Measurements from ENCODE around the gene FGF6.
"Not testable (repeated sequence)": the region's sequence is repeated elsewhere in the genome, so short reads cannot be mapped to it uniquely, and the experiment has no call there.

FGF6 gene, protein sequence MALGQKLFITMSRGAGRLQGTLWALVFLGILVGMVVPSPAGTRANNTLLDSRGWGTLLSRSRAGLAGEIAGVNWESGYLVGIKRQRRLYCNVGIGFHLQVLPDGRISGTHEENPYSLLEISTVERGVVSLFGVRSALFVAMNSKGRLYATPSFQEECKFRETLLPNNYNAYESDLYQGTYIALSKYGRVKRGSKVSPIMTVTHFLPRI

DNA sequence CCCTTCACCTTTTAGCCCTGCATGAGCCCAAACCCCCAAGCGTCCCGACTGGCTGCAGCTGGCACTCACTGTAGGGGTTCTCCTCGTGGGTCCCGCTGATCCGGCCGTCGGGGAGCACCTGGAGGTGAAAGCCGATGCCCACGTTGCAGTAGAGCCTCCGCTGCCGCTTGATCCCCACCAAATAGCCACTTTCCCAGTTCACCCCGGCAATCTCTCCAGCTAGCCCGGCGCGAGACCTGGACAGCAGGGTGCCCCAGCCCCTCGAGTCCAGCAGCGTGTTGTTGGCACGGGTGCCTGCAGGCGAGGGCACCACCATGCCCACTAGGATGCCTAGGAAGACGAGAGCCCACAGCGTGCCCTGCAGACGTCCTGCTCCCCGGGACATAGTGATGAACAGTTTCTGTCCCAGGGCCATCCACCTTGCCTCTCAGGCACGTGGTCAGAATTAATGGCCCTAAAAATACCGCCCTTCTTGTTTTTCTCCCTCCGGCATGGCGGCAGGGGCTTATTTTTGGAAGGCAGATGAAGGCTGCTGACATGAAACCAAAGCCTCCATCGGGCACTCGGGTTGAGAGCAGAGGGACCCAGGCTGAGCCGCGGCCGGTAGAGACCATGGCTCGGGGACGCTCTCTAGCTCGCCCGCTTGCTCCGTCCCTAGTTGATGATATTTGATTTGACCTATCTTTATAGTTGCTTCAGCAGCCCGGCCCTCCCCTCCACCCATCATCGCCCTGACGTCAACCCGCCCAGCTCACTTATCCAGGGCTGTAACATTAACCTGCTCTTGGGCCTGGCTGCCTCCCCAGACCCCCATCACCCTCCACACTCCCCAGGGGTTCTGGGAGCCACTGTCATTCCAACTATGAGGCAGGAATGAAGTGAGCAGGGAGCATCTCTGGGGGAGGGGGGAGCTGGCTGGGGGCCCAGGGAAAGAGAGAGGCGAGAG is at the start of gene FGF6:
Gene FGF6, minus strand, starts transcription at position 660 of the 946 bp plus-strand sequence. Its CDS starts 245 bp downstream, at position 415.
- DNase-seq = no peak

DNA sequence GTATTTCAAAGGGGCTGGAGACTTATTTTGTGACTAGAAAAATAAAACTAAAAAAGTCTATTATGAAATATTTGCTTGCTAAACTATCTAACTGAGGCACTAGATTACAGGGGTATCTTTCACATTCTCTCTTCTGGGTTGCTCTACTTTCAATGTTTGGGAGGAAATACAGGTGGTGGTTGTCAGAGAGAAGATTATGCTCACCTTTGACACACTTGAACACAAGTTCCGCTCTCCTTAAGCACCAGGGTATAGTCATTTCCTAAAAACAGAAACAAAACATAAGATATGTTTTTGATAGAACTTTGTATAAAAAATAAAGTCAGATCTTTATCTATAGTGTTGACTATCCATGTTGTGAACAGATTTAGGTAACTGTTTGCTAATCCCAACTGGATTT is 45.4 kb upstream of the FGF6 start:
- no peak for DNase-seq

- DNase-seq = no peak
Observed at GRCh38 chr12:4489556-4489955, 43.9 kb upstream of the FGF6 start.

GRCh38 chr12:4486980-4487379 is 41.4 kb upstream of the FGF6 start:
- no peak for DNase-seq

GRCh38 chr12:4486049-4486699 is 40.6 kb upstream of the FGF6 start:
- DNase-seq = no peak

GRCh38 chr12:4483885-4484823 is 38.5 kb upstream of the FGF6 start:
- peak; percentile 8 for DNase-seq

- no peak for DNase-seq
Observed at GRCh38 chr12:4482936-4483335, 37.3 kb upstream of the FGF6 start.

DNA sequence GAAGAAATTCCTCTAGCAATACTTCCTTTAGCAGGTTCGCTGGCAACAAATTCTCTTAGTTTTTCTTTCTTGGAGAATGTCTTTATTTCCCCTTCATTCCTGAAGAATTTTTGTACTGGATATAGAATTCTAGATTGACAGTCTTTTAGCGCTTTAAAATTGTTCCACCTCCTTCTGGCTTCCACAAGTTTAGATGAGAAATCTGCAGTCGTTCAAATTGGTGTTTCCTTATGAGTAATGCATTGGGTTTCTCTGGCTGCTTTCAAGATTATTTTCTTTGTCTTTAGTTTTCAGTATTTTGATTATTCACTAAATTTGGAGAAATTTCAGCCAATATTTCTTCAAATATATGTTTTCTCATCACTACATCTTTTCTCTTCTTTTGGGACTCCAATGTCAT is 33.3 kb upstream of the FGF6 start:
- no peak for DNase-seq

DNA sequence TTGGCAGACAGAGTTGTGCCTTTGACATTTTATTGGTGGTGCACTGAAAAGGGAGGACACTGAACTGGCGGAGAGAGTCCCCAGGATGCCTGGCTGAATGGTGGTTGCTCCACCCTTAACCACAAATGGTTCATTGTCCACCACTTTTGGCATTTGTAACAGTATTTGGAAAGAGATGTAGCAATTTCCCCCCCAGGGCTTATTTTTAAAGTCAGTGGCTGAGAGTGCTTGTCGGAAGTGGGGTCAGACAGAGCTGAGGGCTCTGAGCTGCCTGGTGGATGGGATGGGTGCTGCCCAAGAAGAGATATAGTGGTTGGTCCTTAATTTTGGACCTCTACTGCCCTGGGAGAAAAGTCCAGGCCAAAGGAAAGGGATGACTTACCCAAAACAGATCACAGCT is 31.5 kb upstream of the FGF6 start:
- no peak for DNase-seq

GRCh38 chr12:4472046-4472445 is 26.4 kb upstream of the FGF6 start:
- no peak for DNase-seq

DNA sequence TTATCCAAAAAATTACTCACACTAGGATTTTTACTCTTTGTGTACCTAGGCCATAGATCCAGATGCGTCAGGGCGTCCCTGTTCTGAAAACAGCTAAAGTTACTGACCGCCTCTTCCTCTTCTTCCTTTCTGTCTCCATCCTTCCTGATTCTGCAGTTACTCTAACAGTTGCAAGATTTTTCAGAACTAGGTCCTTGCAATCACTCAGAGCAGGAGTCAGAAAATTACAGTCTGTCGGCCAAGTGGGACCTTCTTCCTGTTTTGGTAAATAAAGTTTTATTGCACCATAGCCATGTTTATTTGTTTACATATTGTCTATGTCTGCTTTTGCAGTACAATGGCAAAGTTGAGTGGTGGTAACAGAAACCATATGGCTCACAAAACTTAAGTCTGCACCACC is 25.6 kb upstream of the FGF6 start:
- no peak for DNase-seq

GRCh38 chr12:4468994-4469393 is 23.4 kb upstream of the FGF6 start:
- no peak for DNase-seq

DNA sequence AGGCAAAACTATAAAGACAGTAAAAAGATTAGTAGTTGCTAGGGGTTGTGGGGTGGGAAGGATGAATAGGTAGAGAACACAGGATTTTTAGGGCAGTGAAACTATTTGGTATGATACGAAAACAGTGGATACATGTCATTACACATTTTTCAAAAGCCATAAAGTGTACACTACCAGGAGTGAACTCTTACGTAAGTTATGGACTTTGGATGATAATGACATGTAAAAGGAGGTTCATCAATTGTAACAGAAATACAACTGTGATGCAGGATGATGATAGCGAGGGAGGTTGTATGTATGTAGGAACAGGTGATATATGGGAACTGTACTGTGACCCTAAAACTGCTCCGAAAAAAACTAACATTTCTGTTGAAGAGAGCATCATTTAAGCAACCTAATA is 15.1 kb upstream of the FGF6 start:
- no peak for DNase-seq

DNA sequence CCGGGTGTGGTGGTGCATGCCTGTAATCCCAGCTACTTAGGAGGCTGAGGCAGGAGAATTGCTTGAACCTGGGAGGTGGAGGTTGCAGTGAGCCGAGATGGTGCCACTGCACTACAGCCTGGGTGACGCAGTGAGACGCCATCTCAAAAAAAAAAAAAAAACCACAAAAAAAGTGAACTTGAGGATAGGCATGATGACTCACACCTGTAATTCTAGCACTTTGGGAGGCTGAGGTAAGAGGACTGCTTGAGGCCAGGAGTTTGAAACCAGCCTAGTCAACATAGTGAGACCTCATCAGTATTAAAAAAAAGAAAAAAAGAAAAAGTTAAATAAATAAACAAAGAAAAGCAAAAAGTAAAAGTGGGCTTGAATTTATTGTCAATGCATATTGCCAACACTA is 10.2 kb upstream of the FGF6 start:
- not testable (repeated sequence) for DNase-seq

DNA sequence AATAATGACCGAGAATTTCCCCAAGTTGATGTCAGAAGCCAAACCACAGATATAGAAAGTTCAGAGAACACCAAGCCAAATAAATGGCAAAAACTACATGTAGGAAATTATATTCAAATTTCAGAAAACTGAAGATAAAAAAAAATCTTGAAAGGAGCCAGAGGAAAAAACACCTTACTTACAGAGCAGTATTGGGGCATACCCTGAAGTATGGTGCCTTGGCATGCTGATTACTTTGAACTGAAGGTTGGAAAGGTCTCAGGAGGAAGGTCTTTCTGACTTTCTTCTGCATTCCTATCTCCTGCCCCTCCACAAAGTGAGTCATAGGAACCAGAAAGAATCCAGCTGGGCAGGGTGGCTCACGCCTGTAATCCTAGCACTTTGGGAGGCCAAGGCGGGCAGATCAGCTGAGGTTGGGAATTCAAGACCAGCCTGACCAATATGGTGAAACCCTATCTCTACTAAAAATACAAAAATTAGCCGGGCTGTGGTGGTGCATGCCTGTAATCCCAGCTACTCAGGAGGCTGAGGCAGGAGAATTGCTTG is 8.8 kb upstream of the FGF6 start:
- no peak for DNase-seq

DNA sequence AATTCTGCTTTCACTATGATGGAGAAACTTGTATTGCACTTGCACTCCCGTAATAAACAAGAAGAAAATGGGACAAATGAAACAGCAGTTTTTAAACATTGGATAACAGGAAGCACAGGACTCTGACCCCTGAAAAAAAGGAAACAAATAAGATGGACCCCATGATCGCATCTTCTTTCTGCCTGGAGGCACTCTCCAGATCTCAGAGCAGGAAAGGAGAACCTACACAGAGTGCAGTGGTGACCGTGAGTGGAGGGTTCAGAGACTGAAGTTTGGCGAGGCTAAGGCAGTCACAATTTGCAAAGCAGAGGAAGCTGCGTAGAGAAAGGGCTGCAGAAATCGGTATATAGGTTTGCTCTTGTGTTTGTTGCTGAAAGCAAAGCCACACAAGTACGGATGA is 6.1 kb upstream of the FGF6 start:
- DNase-seq = no peak

DNA sequence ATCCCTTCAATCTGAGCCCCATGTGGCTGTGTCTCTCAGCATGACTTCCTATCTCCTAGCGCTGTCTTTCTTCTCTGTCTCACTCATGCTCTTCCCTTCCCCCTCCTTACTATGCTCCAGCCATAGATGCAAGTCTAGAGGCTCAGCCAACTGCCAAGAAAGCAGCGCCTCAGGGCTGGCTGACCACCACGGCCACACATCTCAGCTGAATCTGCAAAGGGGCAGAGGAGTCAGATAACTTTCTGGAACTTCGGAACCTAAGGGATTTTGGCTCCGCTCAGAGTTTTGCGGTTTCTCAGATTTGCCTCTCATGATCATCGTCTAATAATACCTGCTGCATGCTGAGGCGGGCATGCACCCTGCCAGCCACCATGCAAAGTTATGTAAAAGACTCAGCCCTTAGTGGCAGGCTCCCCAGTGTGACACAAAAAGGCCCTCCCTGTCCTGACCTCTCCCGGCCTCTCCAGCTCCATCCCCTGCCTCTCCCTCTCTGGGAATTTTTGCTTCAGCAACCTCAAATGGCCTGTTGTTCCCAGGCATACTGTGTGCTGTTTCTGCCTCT is 5.0 kb upstream of the FGF6 start:
- DNase-seq = no peak

- DNase-seq = peak; percentile 61
Observed at GRCh38 chr12:4449851-4450221, 4.2 kb upstream of the FGF6 start.

DNA sequence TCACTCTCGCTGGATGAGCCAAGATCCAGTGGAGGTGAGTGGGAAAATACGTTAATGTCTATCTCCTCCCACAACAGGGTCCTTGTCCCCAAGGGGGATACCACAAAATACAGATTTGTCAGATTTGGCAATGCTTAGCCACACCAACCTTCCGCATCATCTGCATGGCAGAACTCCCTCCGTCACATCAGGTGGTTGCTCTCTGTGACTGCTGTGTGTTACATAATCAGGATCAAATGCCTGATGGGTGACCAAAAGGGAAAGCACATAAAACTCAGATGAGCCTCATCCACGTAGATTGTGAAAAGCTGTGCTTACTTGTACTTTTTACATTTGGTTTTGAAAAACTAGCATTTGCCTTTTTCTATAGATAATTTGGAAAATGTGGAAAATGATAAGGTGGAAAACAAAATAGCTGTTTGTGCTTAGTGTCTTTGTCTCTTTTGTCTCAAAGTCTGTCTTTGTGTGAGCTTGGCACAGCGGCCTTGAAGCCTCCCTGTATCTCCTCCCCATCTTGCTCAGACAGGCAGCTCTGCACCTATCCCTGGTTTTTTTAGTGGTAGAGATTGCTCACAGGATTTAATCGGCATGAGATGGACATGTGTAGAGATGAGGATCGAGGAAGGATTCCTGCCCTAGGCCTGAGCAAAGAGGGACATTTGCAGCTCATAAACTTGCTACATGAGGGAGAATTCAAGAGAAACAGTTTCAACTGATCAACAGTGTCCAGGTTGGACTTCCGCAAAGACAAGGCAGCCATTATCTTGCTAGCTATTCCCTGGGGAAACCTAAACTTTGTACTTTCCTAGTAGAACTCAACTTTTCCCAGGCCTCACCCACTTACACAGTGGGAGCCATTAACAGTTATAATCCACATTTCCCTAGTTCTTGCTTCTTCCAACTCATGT is 3.6 kb upstream of the FGF6 start:
- DNase-seq = no peak

- no peak for DNase-seq
Observed at GRCh38 chr12:4448371-4448940, 2.8 kb upstream of the FGF6 start.

GRCh38 chr12:4447151-4447550 is 1.5 kb upstream of the FGF6 start:
- DNase-seq = no peak

Measured in NCI-H1105 (cell line).